NB4 (cell line): ENCODE measurements around the gene TMEM256.
"Not testable (repeated sequence)": the region's sequence is repeated elsewhere in the genome, so short reads cannot be mapped to it uniquely, and the experiment has no call there.

Experiments used
- DNase-seq: peaks from one replicate; pipeline ENCODE4 v3.0.0; 2010; ENCODE audit warnings: low read depth
- H3K4me3 ChIP-seq: one replicate; pipeline ENCODE4 v1.5.1; 2011; ENCODE audit warnings: mild to moderate bottlenecking, low read depth, low read length, moderate library complexity
- CTCF ChIP-seq: IDR thresholded peaks from one replicate; pipeline ENCODE4 v1.5.1; 2012; ENCODE audit warnings: low read depth, low read length
- MAX ChIP-seq: IDR thresholded peaks from 2 replicates; pipeline ENCODE4 v1.6.1; 2011; ENCODE audit warnings: low read depth, low read length
- MYC ChIP-seq: IDR thresholded peaks from 2 replicates; pipeline ENCODE4 v1.6.1; 2011; ENCODE audit warnings: low read depth, low read length
- POLR2A ChIP-seq: IDR thresholded peaks from 2 replicates; pipeline ENCODE4 v1.6.1; 2011; ENCODE audit warnings: mild to moderate bottlenecking; ENCODE audit not compliant: insufficient read length; ENCODE audit errors: extremely low read depth

The TMEM256 gene

GRCh38 chr17:7370853-7371252 is 33.0 kb downstream of the TMEM256 start:
- DNase-seq, result no peak
- no peak overlapping the region for H3K4me3 ChIP-seq
- TF ChIP-seq MYC, result no peak
- TF ChIP-seq POLR2A, result no peak
- TF ChIP-seq MAX, result no peak
- no peak for TF ChIP-seq CTCF

- TF ChIP-seq MAX (no peak), POLR2A (no peak), MYC (no peak), CTCF (no peak)
- no peak for DNase-seq
Measured at GRCh38 chr17:7369825-7370224, 34.1 kb downstream of the TMEM256 start.

GRCh38 chr17:7368599-7368994 is 35.3 kb downstream of the TMEM256 start:
- not testable (repeated sequence) for H3K4me3 ChIP-seq, DNase-seq

More at GRCh38 chr17:7369825-7370224, 34.1 kb downstream of the TMEM256 start:
- H3K4me3 ChIP-seq, result no peak overlapping the region

GRCh38 chr17:7367918-7368598 is 35.8 kb downstream of the TMEM256 start:
- DNase-seq, result no peak
- TF ChIP-seq POLR2A (no peak), MYC (no peak), MAX (no peak), CTCF (no peak)
- H3K4me3 ChIP-seq, result no peak overlapping the region

GRCh38 chr17:7367083-7367482 is 36.8 kb downstream of the TMEM256 start:
- no peak for DNase-seq
- TF ChIP-seq CTCF (no peak), POLR2A (no peak), MYC (no peak), MAX (no peak)
- no peak overlapping the region for H3K4me3 ChIP-seq

- not testable (repeated sequence) for H3K4me3 ChIP-seq, DNase-seq
Measured at GRCh38 chr17:7365963-7366362, 37.9 kb downstream of the TMEM256 start.

- DNase-seq, result no peak
- no peak overlapping the region for H3K4me3 ChIP-seq
- TF ChIP-seq MAX (no peak), MYC (no peak), POLR2A (no peak), CTCF (no peak)
Measured at GRCh38 chr17:7363311-7363710, 40.6 kb downstream of the TMEM256 start.
